Spleen (tissue), 7 donors: ENCODE results near the gene PLD5.

Experiments
- CTCF ChIP-seq, 11 experiments: fragments of 200-600 bp in 7 of 11; fragments of 450-650 bp in 4 of 11; sonication (generic) in 4 of 11; IDR thresholded peaks in 8 of 11; conservative IDR thresholded peaks in 3 of 11; 1 replicate in 7 of 11; 2 replicates in 4 of 11; pipeline versions ENCODE4 v1.4.0 to v1.8.0; 2016 to 2021; ENCODE audit warnings: antibody characterized with exemption in 11 of 11, inconsistent platforms in 4 of 11, mild to moderate bottlenecking in 1 of 11
- POLR2AphosphoS5 ChIP-seq, 3 donors: sonication (generic); formaldehyde crosslinking; IDR thresholded peaks; one replicate each; pipeline ENCODE4 v1.5.1; 2017; ENCODE audit warnings: antibody characterized with exemption in 3 of 3
- donor health status: DM: no; HTN: no; CAD: no; lungs with moderate emphysema.
- donor health status: DM: no; HTN: no; CAD: no.
- donor health status: DM: no; HTN: no; CAD: no.

GRCh38 chr1:242426271-242426905 lies 98.1 kb downstream of the PLD5 start:
- no peak for TF ChIP-seq CTCF (IDR thresholded peaks at IDR 0.05 in 8 of 11, conservative IDR thresholded peaks at IDR 0.05 in 3 of 11)
- no peak for TF ChIP-seq POLR2AphosphoS5 (IDR thresholded peaks at IDR 0.05)
